22Rv1 (cell line): ENCODE data around the gene SLCO3A1.

Source experiments
- H3K27ac ChIP-seq: fragments of 450-650 bp; 2 replicates; pipeline ENCODE4 v1.5.1; 2017
- ZFX ChIP-seq: fragments of 450-650 bp; IDR thresholded peaks from 2 replicates; pipeline ENCODE4 v1.6.1; 2017; ENCODE audit warnings: antibody characterized with exemption, borderline replicate concordance
- TF ChIP-seq, protein P1 (sequence below): fragments of 450-650 bp; IDR thresholded peaks from 2 replicates; pipeline ENCODE4 v1.5.1; 2017; ENCODE audit warnings: mild to moderate bottlenecking

Gene SLCO3A1

DNA sequence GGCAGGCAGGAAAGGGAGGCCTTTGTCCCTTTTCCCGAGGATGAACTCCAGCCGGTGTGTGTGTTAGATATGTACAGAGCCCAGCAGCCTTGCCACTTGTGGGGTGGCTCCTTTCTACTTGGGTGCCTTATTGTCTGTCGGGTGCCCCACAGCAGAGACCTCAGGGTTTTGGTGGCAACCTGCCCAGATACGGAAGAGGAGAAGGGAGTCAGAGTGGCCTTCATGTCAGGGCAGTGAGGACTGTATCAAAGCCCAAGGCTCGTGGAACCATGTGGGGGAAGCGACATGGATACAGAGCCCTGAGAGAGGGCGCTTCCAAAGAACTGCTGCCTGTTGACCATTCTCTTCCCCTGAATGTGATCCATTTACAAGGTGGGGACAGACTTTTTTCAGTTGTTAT, 166.2 kb downstream of the SLCO3A1 start:
- no peak overlapping the region for H3K27ac ChIP-seq
- TF ChIP-seq, protein P1, sequence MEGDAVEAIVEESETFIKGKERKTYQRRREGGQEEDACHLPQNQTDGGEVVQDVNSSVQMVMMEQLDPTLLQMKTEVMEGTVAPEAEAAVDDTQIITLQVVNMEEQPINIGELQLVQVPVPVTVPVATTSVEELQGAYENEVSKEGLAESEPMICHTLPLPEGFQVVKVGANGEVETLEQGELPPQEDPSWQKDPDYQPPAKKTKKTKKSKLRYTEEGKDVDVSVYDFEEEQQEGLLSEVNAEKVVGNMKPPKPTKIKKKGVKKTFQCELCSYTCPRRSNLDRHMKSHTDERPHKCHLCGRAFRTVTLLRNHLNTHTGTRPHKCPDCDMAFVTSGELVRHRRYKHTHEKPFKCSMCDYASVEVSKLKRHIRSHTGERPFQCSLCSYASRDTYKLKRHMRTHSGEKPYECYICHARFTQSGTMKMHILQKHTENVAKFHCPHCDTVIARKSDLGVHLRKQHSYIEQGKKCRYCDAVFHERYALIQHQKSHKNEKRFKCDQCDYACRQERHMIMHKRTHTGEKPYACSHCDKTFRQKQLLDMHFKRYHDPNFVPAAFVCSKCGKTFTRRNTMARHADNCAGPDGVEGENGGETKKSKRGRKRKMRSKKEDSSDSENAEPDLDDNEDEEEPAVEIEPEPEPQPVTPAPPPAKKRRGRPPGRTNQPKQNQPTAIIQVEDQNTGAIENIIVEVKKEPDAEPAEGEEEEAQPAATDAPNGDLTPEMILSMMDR = no peak
- no peak for TF ChIP-seq ZFX

GRCh38 chr15:92020207-92020606, 166.7 kb downstream of the SLCO3A1 start:
- no peak for TF ChIP-seq ZFX
- TF ChIP-seq, protein P1 = no peak
- H3K27ac ChIP-seq = no peak overlapping the region

- H3K27ac ChIP-seq = no peak overlapping the region
- no peak for TF ChIP-seq ZFX
- TF ChIP-seq, protein P1 = no peak
These were observed 167.3 kb downstream of the SLCO3A1 start for GRCh38 chr15:92020804-92021203.

DNA sequence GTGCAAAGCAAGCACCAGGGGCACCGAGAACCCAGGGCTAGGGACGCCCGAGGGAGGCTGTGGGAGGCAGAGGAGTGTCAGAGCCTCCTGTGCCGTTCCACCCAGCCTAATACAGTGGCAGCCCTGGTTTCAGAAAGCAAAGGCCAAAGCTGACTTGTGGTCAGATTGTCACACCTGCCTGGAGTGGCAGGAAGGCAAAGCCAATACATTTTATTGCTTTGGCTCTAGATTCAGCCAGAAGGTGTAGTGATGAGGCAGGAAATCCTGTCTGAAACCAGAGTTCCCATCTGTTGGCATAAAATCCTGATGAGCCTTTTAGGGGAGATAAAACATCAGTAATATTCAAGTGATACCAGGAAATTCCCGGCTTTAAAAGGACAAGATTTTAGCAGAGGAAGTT, 168.3 kb downstream of the SLCO3A1 start:
- TF ChIP-seq, protein P1 = no peak
- no peak for TF ChIP-seq ZFX

GRCh38 chr15:92023965-92024364, 170.5 kb downstream of the SLCO3A1 start:
- no peak for TF ChIP-seq ZFX
- TF ChIP-seq, protein P1 = no peak
- no peak overlapping the region for H3K27ac ChIP-seq

More for the DNA sequence above, 168.3 kb downstream of the SLCO3A1 start:
- H3K27ac ChIP-seq = no peak overlapping the region

DNA sequence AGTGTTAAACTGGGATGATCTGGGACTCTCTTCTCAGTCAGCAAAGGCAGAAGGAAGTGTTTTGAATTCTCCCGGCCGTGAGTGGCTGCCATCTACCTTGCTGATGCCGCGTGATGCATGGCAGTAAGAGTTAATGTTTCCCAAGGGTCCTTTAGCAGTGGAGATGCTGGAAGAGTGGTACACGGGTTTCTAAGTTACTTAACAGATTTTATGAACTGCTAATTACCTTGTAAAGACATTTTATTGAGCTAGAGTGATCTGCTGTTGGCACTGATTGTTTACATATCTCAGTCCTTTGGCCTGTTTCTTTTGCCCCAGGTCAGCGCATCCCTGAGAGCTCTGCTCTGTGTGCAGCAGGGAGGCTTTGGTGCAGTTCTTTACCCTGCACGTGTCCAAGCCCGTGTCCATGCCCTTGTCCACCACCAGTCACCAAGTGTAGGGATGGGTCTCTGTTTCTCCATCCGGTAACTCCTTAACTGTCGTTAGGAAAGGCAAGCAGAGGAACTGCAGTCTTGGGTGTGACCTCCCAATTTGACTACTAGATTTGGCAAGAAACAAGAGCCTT, 172.3 kb downstream of the SLCO3A1 start:
- TF ChIP-seq ZFX = no peak
- TF ChIP-seq, protein P1 = no peak
- no peak overlapping the region for H3K27ac ChIP-seq

DNA sequence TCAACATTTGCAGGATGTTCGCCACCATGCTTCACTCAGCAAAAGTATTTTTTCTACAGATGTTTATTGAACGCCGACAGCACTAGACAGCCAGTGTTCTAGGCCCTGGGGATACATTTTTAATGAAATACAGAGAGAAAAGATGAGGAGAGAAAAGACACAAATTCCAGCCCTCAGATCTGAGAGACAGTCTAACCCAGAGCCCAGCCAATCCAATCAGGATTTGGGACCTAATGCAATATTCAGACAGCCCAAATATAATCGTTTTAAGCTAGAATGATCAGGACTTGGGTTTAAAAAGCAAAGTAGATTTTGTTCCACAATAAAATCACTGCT, 174.8 kb downstream of the SLCO3A1 start:
- H3K27ac ChIP-seq = no peak overlapping the region
- TF ChIP-seq, protein P1 = no peak
- TF ChIP-seq ZFX = no peak
